K562 (cell line): Measurements from ENCODE around the gene SUPT3H. TPM values are rescaled to one million over a fixed set of nuclear protein-coding genes. Genes with fewer than 3 reads are reported as not detected.

Experiments used
- ATAC-seq: fragments of 200-7000 bp; cut with Tn5 transposase; 3 replicates; pipeline ENCODE4 v1.9.1; 2020; ENCODE audit warnings: moderate library complexity
- BruUV-seq: library from RNA; stranded (reverse); fragments of 400-500 nt; replicated peaks from 2 replicates; lab custom pipeline; 2021; lab: Mats Ljungman, UMichigan
- CTCF ChIA-PET: fragments of 300-600 bp; formaldehyde crosslinking; extraction: SDS; loops from one replicate; lab custom pipeline; 2021; ENCODE audit warnings: low intra/inter-chr PET ratio; lab: Yijun Ruan, JAX
- POLR2A ChIA-PET: fragments of 300-600, 350-650 bp; sonication (Branson Sonifier 250); formaldehyde crosslinking; extraction: SDS; loops from one replicate; lab custom pipeline; 2021; ENCODE audit warnings: antibody characterized with exemption, inconsistent platforms; lab: Yijun Ruan, JAX
- DNase-seq, 4 experiments: peaks; one replicate each; pipeline versions ENCODE4 v3.0.0 to v3.0.0-alpha.2; 2011 to 2018; ENCODE audit warnings: low spot score in 3 of 4, mixed read lengths in 3 of 4; ENCODE audit errors: extremely low read depth in 1 of 4
- FAIRE-seq: peaks from 2 replicates; lab custom pipeline; 2011; peaks lifted over from hg19 to GRCh38; lab: Jason Lieb, UNC
- H2AFZ ChIP-seq: 2 replicates; pipeline ENCODE4 v1.6.0; 2011; ENCODE audit warnings: low read depth, low read length, control low read depth, inconsistent platforms
- H3K27ac ChIP-seq: fragments of 200-600 bp; 3 replicates; pipeline ENCODE4 v1.8.0; 2011; ENCODE audit warnings: low read depth, mild to moderate bottlenecking, control low read depth, inconsistent platforms, low read length, moderate library complexity, mixed read lengths; ENCODE audit errors: extremely low read depth
- H3K27me3 ChIP-seq, 2 experiments: fragments of 300-600 bp in 1 of 2; 2 replicates in 1 of 2; 3 replicates in 1 of 2; pipeline versions ENCODE4 v1.6.0 to v1.8.0; 2011; ENCODE audit warnings: inconsistent platforms in 2 of 2, low read length in 2 of 2, mild to moderate bottlenecking in 1 of 2, mixed read lengths in 1 of 2, moderate library complexity in 1 of 2; ENCODE audit not compliant: control insufficient read depth in 2 of 2, insufficient read depth in 2 of 2
- H3K36me3 ChIP-seq: fragments of 300-600 bp; 3 replicates; pipeline ENCODE4 v1.8.0; 2011; ENCODE audit warnings: mild to moderate bottlenecking, low read length, inconsistent platforms; ENCODE audit not compliant: control insufficient read depth, insufficient read depth
- H3K4me1 ChIP-seq, 2 experiments: fragments of 200-600 bp in 1 of 2; replicated peaks in 1 of 2; 2 replicates in 1 of 2; 3 replicates in 1 of 2; pipeline versions ENCODE4 v1.5.1 to v1.8.0; 2011; ENCODE audit warnings: inconsistent platforms in 2 of 2, low read length in 2 of 2, mild to moderate bottlenecking in 1 of 2, mixed read lengths in 1 of 2, moderate library complexity in 1 of 2; ENCODE audit not compliant: control insufficient read depth in 2 of 2, insufficient read depth in 2 of 2
- H3K4me2 ChIP-seq: 2 replicates; pipeline ENCODE4 v1.6.1; 2011; ENCODE audit warnings: low read length, control low read depth, inconsistent platforms, mixed read lengths; ENCODE audit not compliant: insufficient read depth
- H3K4me3 ChIP-seq: fragments of 200-600 bp; sonication (generic), shearing (Covaris generic); 2 replicates; pipeline ENCODE4 v1.5.1; 2016; ENCODE audit warnings: control low read depth, inconsistent platforms
- H3K79me2 ChIP-seq: fragments of 200-600 bp; 3 replicates; pipeline ENCODE4 v1.8.0; 2011; ENCODE audit warnings: low read length, inconsistent platforms; ENCODE audit not compliant: control insufficient read depth, insufficient read depth
- H3K9ac ChIP-seq, 2 experiments: 2 replicates each; pipeline versions ENCODE4 v1.6.0 to v1.6.1; 2011; ENCODE audit warnings: low read depth in 2 of 2, low read length in 2 of 2, control low read depth in 1 of 2, inconsistent platforms in 1 of 2, mild to moderate bottlenecking in 1 of 2, mixed read lengths in 1 of 2; ENCODE audit not compliant: insufficient read depth in 1 of 2
- H3K9me1 ChIP-seq: one replicate; pipeline ENCODE4 v1.6.0; 2011; ENCODE audit warnings: inconsistent platforms, mild to moderate bottlenecking, low read length, moderate library complexity; ENCODE audit not compliant: control insufficient read depth, insufficient read depth
- H3K9me3 ChIP-seq: replicated peaks from 2 replicates; pipeline ENCODE4 v1.5.1; 2011; ENCODE audit warnings: low read depth, low read length, inconsistent platforms; ENCODE audit not compliant: control insufficient read depth, insufficient read depth
- H4K20me1 ChIP-seq: replicated peaks from 2 replicates; pipeline ENCODE4 v1.6.1; 2011; ENCODE audit warnings: low read length, inconsistent platforms, mixed read lengths; ENCODE audit not compliant: control insufficient read depth, insufficient read depth
- CBFA2T3 ChIP-seq: fragments of 450-650 bp; IDR thresholded peaks from 2 replicates; pipeline ENCODE4 v1.6.1; 2017
- POU5F1 ChIP-seq: fragments of 150-350 bp; IDR thresholded peaks from 2 replicates; pipeline ENCODE4 v1.6.1; 2014; ENCODE audit warnings: borderline replicate concordance, low read length, low read depth, mild to moderate bottlenecking; ENCODE audit not compliant: partially characterized antibody
- TAL1 ChIP-seq: fragments of 450-650 bp; IDR thresholded peaks from 2 replicates; pipeline ENCODE4 v1.6.1; 2016; ENCODE audit warnings: mild to moderate bottlenecking
- TEAD4 ChIP-seq, 2 experiments: sonication (generic) in 1 of 2; formaldehyde crosslinking in 1 of 2; IDR thresholded peaks; 2 replicates each; pipeline versions ENCODE4 v1.6.1 to v1.8.0; 2012 to 2022; ENCODE audit warnings: borderline replicate concordance in 1 of 2, inconsistent platforms in 1 of 2, low read length in 1 of 2, mild to moderate bottlenecking in 1 of 2, missing genetic modification reagents in 1 of 2
- ZNF695 ChIP-seq: fragments of 450-650 bp; formaldehyde crosslinking; IDR thresholded peaks from 2 replicates; pipeline ENCODE4 v1.4.0; 2020; ENCODE audit warnings: mild to moderate bottlenecking, moderate library complexity
- ZNF766 ChIP-seq: fragments of 200-800 bp; sonication (Bioruptor generic); conservative IDR thresholded peaks from 2 replicates; pipeline ENCODE4 v1.6.1; 2016; ENCODE audit warnings: missing genetic modification characterization, missing compliant biosample characterization
- WGBS: fragments of 100-300 bp; shearing (Covaris generic); methylation state at CpG from one replicate; pipeline ENCODE4 v1.1.6; 2016; ENCODE audit warnings: low coverage, mixed read lengths; ENCODE audit not compliant: insufficient coverage; ENCODE audit errors: missing lambda C conversion rate; 5-methylcytosine and 5-hydroxymethylcytosine counted together
- in situ Hi-C: fragments of 300-500 bp; cut with MboI; formaldehyde crosslinking; loops from 4 replicates; pipeline ENCODE4 v1.15.0; 2018; ENCODE audit warnings: inconsistent platforms, mixed read lengths
- intact Hi-C: fragments of 100-400 bp; cut with micrococcal nuclease; formaldehyde crosslinking; loops from 2 replicates; pipeline ENCODE4 v1.14.2; 2022
- polyA plus RNA-seq, 8 experiments: library from polyadenylated mRNA; depleted of rRNA in 4 of 8; stranded (reverse) in 5 of 8; unstranded in 3 of 8; fragments of >200 nt; fragmentation: Nextera tagmentation in 2 of 8; fragmentation: Illumina TruSeq in 1 of 8; extraction: Ambion mirVana in 2 of 8; extraction: Trizol in 1 of 8; gene quantifications; 2 replicates each; pipeline versions ENCODE4 v1.2.1 to v1.2.3, GENCODE V29; 2011 to 2014; ENCODE audit warnings: inconsistent platforms in 1 of 8, missing spikeins in 1 of 8
- total RNA-seq, 7 experiments: library from RNA; depleted of rRNA in 6 of 7; stranded (reverse); fragments of >200 nt in 6 of 7; fragmentation: Illumina TruSeq in 2 of 7; extraction: Trizol in 2 of 7; gene quantifications; 2 replicates each; pipeline versions ENCODE4 v1.2.1 to v1.2.3, GENCODE V29; 2011 to 2021; ENCODE audit warnings: low replicate concordance in 1 of 7
- TF ChIP-seq, protein P1 (sequence below), 2 experiments: fragments of 450-650 bp; conservative IDR thresholded peaks; 2 replicates each; pipeline ENCODE4 v1.6.1; 2017; ENCODE audit warnings: mild to moderate bottlenecking in 2 of 2, moderate library complexity in 2 of 2

Gene SUPT3H
- total and polyA plus RNA-seq, 9 of the 15 experiments (the other 6 are each of a cell fraction or from before 2014, with no cell fraction given): 7.2 to 16.3 (median 11.9) TPM

DNA sequence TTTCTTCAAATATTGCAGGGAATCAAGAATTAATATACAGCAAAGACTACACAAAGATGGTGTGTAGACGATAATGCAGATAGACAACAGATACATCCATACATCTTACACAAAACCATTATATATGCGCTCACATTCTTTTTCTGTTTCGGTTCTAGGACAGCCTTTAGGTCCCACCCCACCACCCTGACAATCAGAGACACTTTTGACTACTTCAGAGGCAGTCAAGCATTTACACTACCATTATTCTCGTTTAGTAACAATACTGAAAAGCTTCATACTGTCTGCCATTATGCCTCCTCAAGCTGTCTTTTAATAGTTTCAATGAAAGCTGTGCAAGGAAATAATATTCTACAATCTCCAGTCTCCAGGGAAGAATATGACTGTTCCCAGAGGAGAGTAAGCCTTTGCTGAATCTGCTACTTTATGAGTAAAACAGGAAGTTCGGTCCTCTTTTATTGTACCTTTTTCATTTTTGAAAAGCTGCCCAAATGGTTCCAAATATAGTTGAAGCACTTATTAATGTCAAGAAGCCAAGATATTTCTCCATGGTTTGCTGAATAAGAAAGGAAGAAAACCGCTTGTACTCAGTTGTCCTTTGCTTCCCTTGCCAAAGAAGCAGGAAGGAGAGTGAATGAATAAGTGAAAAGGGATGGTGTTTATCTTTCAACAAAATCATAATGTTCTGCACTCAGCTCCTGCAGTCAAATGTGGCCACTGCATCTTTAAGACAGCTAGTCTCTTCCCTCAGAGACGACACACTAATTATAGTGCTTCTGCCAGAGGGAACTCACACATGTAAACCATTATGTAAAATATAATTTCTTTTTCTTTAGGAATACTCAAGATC lies 521.9 kb downstream of the SUPT3H start (continued):
- TF ChIP-seq POU5F1: no peak

GRCh38 chr6:44854712-44855443 lies 522.9 kb downstream of the SUPT3H start:
- Histone ChIP-seq H3K27me3 (no peaks in the 10 kb centered on the region), H3K9me3 (no peaks in the 10 kb centered on the region), H3K4me1 (0 out of 5 replicates have a peak, but pooled peaks cover 0 to 5% of the 10 kb centered on the region in 2 experiments), H3K36me3 (no peaks in the 10 kb centered on the region), H3K79me2 (no peaks in the 10 kb centered on the region), H3K4me2 (no peak overlapping the region), H3K4me3 (no peak overlapping the region), H3K9ac (no peak overlapping the region), H3K27ac (no peak overlapping the region), H4K20me1 (no peaks in the 10 kb centered on the region), H3K9me1 (no peaks in the 10 kb centered on the region), H2AFZ (no peak overlapping the region)
- ATAC-seq (no peak), FAIRE-seq (no peak), DNase-seq (no peak)
- intact Hi-C loops (no loop called here), in situ Hi-C loops (no loop called here)
- TF ChIP-seq TAL1 (peak; percentile 19; the same call in 1 of the 2 replicates), CBFA2T3 (0 out of 2 replicates have a peak, but pooled peaks have one; percentile 11), TEAD4 (IDR thresholded peaks at IDR 0.05; ENCODE audit: low read length) (peak; percentile 41; the same call in 1 of the 2 replicates), TEAD4 (CRISPR knock-in tag; IDR thresholded peaks at IDR 0.05; ENCODE audit: borderline replicate concordance) (no peak), ZNF766 (CRISPR knock-in tag) (peak; percentile 62; the same call in 1 of the 2 replicates), ZNF695 (CRISPR knock-in tag) (no peak)
- TF ChIP-seq, protein P1, sequence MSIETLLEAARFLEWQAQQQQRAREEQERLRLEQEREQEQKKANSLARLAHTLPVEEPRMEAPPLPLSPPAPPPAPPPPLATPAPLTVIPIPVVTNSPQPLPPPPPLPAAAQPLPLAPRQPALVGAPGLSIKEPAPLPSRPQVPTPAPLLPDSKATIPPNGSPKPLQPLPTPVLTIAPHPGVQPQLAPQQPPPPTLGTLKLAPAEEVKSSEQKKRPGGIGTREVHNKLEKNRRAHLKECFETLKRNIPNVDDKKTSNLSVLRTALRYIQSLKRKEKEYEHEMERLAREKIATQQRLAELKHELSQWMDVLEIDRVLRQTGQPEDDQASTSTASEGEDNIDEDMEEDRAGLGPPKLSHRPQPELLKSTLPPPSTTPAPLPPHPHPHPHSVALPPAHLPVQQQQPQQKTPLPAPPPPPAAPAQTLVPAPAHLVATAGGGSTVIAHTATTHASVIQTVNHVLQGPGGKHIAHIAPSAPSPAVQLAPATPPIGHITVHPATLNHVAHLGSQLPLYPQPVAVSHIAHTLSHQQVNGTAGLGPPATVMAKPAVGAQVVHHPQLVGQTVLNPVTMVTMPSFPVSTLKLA (conservative IDR thresholded peaks at IDR 0.05): no peak
- POLR2A ChIA-PET: interaction anchor here (0.7 to 1.3 kb wide), 2 partner anchors 16 to 127 kb away, joined by 3 read pairs; no protein-coding TSS in a partner anchor
- BruUV-seq: no TSS peak
- 11% methylated on average over 2 of the region's 2 CpGs for WGBS
- CTCF ChIA-PET: no interaction called here
